ENCODE results near the gene RAB3D.

GRCh38 chr19:11379857-11380350 lies 40.4 kb upstream of the RAB3D start:
- TF ChIP-seq POLR2AphosphoS5 (IDR thresholded peaks at IDR 0.05; ENCODE audit: insufficient read depth in 1 of 2, low read depth in 1 of 2) = no peak
- no peak for TF ChIP-seq CTCF (IDR thresholded peaks at IDR 0.05)
- no peak for TF ChIP-seq POLR2A (IDR thresholded peaks at IDR 0.05)

Measured in vagina (tissue), 2 donors.